K562 (cell line): ENCODE measurements around the gene SFRP5. TPM values are rescaled to one million over a fixed set of nuclear protein-coding genes. Genes with fewer than 3 reads are reported as not detected.

Source experiments
- CHCHD3 ChIP-seq: fragments of 250-450 bp; sonication (Bioruptor Pico); IDR thresholded peaks from 2 replicates; pipeline ENCODE4 v2.1.2; 2022; ENCODE audit warnings: mild to moderate bottlenecking
- DPF2 ChIP-seq: fragments of 450-650 bp; IDR thresholded peaks from 2 replicates; pipeline ENCODE4 v1.6.1; 2016
- FOXJ2 ChIP-seq: fragments of 200-800 bp; sonication (Bioruptor generic); IDR thresholded peaks from 2 replicates; pipeline ENCODE4 v1.6.1; 2016; ENCODE audit warnings: missing genetic modification characterization, missing compliant biosample characterization
- GTF2B ChIP-seq: IDR thresholded peaks from 2 replicates; pipeline ENCODE4 v1.6.1; 2011; ENCODE audit not compliant: insufficient read length; ENCODE audit errors: extremely low read depth
- HDAC3 ChIP-seq: fragments of 450-650 bp; IDR thresholded peaks from 2 replicates; pipeline ENCODE4 v1.6.1; 2018; ENCODE audit warnings: borderline replicate concordance, mild to moderate bottlenecking, moderate library complexity; ENCODE audit not compliant: partially characterized antibody
- HLTF ChIP-seq: fragments of 450-650 bp; IDR thresholded peaks from 2 replicates; pipeline ENCODE4 v1.6.1; 2016
- HNRNPL ChIP-seq: fragments of 200-400 bp; formaldehyde crosslinking; IDR thresholded peaks from 2 replicates; pipeline ENCODE4 v1.6.1; 2017; ENCODE audit warnings: low read depth, mild to moderate bottlenecking, low read length
- HSF4 ChIP-seq: fragments of 250-450 bp; sonication (Bioruptor Pico); IDR thresholded peaks from 2 replicates; pipeline ENCODE4 v2.1.2; 2022; ENCODE audit warnings: mild to moderate bottlenecking, moderate library complexity, borderline replicate concordance
- IRF2 ChIP-seq: sonication (generic); formaldehyde crosslinking; IDR thresholded peaks from 2 replicates; pipeline ENCODE4 v1.8.1; 2022; ENCODE audit warnings: mild to moderate bottlenecking, missing genetic modification reagents
- MED1 ChIP-seq: sonication (generic); formaldehyde crosslinking; IDR thresholded peaks from 2 replicates; pipeline ENCODE4 v1.8.1; 2023; ENCODE audit warnings: missing genetic modification reagents, borderline replicate concordance
- MEIS2 ChIP-seq: fragments of 450-650 bp; IDR thresholded peaks from 2 replicates; pipeline ENCODE4 v1.6.1; 2014; ENCODE audit warnings: mild to moderate bottlenecking; ENCODE audit not compliant: partially characterized antibody
- NCOA6 ChIP-seq: fragments of 450-650 bp; IDR thresholded peaks from 2 replicates; pipeline ENCODE4 v1.6.1; 2017; ENCODE audit warnings: mild to moderate bottlenecking
- RBM34 ChIP-seq: fragments of 200-400 bp; formaldehyde crosslinking; IDR thresholded peaks from 2 replicates; pipeline ENCODE4 v1.6.1; 2018; ENCODE audit warnings: low read length, borderline replicate concordance; ENCODE audit not compliant: insufficient read depth
- SMARCB1 ChIP-seq: IDR thresholded peaks from 2 replicates; pipeline ENCODE4 v1.6.1; 2011; ENCODE audit warnings: improper control_type of control experiment, low read depth; ENCODE audit not compliant: insufficient read length
- SPI1 ChIP-seq: IDR thresholded peaks from 2 replicates; pipeline ENCODE4 v1.6.1; 2011; ENCODE audit warnings: low read depth, low read length, control low read depth, borderline replicate concordance
- TAL1 ChIP-seq: fragments of 450-650 bp; IDR thresholded peaks from 2 replicates; pipeline ENCODE4 v1.6.1; 2016; ENCODE audit warnings: mild to moderate bottlenecking
- VEZF1 ChIP-seq: fragments of 200-800 bp; sonication (Bioruptor generic); IDR thresholded peaks from 2 replicates; pipeline ENCODE4 v1.6.1; 2017; ENCODE audit warnings: missing genetic modification characterization, missing compliant biosample characterization
- ZNF124 ChIP-seq: sonication (generic); formaldehyde crosslinking; IDR thresholded peaks from 2 replicates; pipeline ENCODE4 v1.8.1; 2022; ENCODE audit warnings: missing genetic modification reagents
- ZNF184 ChIP-seq: sonication (generic); formaldehyde crosslinking; IDR thresholded peaks from 2 replicates; pipeline ENCODE4 v1.5.0; 2020; ENCODE audit warnings: missing genetic modification reagents
- ZNF253 ChIP-seq: fragments of 250-450 bp; sonication (Bioruptor Pico); conservative IDR thresholded peaks from 2 replicates; pipeline ENCODE4 v1.6.1; 2021; ENCODE audit warnings: mild to moderate bottlenecking
- ZNF395 ChIP-seq: fragments of 200-800 bp; sonication (Bioruptor generic); IDR thresholded peaks from 2 replicates; pipeline ENCODE4 v1.6.1; 2017; ENCODE audit warnings: missing genetic modification characterization, missing compliant biosample characterization
- ZNF551 ChIP-seq: fragments of 250-450 bp; sonication (Bioruptor Pico); IDR thresholded peaks from 2 replicates; pipeline ENCODE4 v1.5.0; 2021; ENCODE audit warnings: mild to moderate bottlenecking, moderate library complexity
- ZNF766 ChIP-seq: fragments of 200-800 bp; sonication (Bioruptor generic); conservative IDR thresholded peaks from 2 replicates; pipeline ENCODE4 v1.6.1; 2016; ENCODE audit warnings: missing genetic modification characterization, missing compliant biosample characterization
- ZNF778 ChIP-seq: fragments of 450-650 bp; formaldehyde crosslinking; IDR thresholded peaks from 2 replicates; pipeline ENCODE4 v1.4.0; 2020; ENCODE audit warnings: mild to moderate bottlenecking, moderate library complexity
- polyA plus RNA-seq, 8 experiments: library from polyadenylated mRNA; depleted of rRNA in 4 of 8; stranded (reverse) in 5 of 8; unstranded in 3 of 8; fragments of >200 nt; fragmentation: Nextera tagmentation in 2 of 8; fragmentation: Illumina TruSeq in 1 of 8; extraction: Ambion mirVana in 2 of 8; extraction: Trizol in 1 of 8; gene quantifications; 2 replicates each; pipeline versions ENCODE4 v1.2.1 to v1.2.3, GENCODE V29; 2011 to 2014; ENCODE audit warnings: inconsistent platforms in 1 of 8, missing spikeins in 1 of 8
- total RNA-seq, 7 experiments: library from RNA; depleted of rRNA in 6 of 7; stranded (reverse); fragments of >200 nt in 6 of 7; fragmentation: Illumina TruSeq in 2 of 7; extraction: Trizol in 2 of 7; gene quantifications; 2 replicates each; pipeline versions ENCODE4 v1.2.1 to v1.2.3, GENCODE V29; 2011 to 2021; ENCODE audit warnings: low replicate concordance in 1 of 7

SFRP5 gene
- total and polyA plus RNA-seq, 9 of the 15 experiments (the other 6 are each of a cell fraction or from before 2014, with no cell fraction given): 0.07 to 0.29 (median 0.13) TPM; not detected in 3

GRCh38 chr10:97788552-97789442, 17.0 kb upstream of the SFRP5 start (continued):
- TF ChIP-seq ZNF395 (CRISPR knock-in tag) (peak; percentile 86; the same call in 1 of the 2 replicates), MEIS2 (peak; percentile 99), ZNF184 (CRISPR knock-in tag) (no peak), CHCHD3 (no peak), ZNF551 (CRISPR knock-in tag) (no peak), HDAC3 (peak; percentile 91), MED1 (CRISPR knock-in tag) (no peak), ZNF124 (CRISPR knock-in tag) (no peak), VEZF1 (CRISPR knock-in tag) (peak; percentile 94), HNRNPL (0 out of 2 replicates have a peak, but pooled peaks have one; percentile 58), NCOA6 (no peak), IRF2 (no peak), GTF2B (no peak), HLTF (no peak), SPI1 (peak; percentile 80), SMARCB1 (no peak), HSF4 (CRISPR knock-in tag) (no peak), ZNF778 (CRISPR knock-in tag) (no peak), RBM34 (no peak), FOXJ2 (tag) (peak; percentile 92), ZNF766 (peak; percentile 54; the same call in 1 of the 2 replicates), TAL1 (peak; percentile 90), DPF2 (peak; percentile 94), ZNF253 (no peak)
